ENCODE results near the gene CBLIF.

CBLIF gene

GRCh38 chr11:59801160-59801706 is 44.1 kb downstream of the CBLIF start:
- no peak overlapping the region for H3K4me3 ChIP-seq (ENCODE audit: low read length)
- DNase-seq (ENCODE audit: low read depth): peak; percentile 52
- TF ChIP-seq, protein P1, sequence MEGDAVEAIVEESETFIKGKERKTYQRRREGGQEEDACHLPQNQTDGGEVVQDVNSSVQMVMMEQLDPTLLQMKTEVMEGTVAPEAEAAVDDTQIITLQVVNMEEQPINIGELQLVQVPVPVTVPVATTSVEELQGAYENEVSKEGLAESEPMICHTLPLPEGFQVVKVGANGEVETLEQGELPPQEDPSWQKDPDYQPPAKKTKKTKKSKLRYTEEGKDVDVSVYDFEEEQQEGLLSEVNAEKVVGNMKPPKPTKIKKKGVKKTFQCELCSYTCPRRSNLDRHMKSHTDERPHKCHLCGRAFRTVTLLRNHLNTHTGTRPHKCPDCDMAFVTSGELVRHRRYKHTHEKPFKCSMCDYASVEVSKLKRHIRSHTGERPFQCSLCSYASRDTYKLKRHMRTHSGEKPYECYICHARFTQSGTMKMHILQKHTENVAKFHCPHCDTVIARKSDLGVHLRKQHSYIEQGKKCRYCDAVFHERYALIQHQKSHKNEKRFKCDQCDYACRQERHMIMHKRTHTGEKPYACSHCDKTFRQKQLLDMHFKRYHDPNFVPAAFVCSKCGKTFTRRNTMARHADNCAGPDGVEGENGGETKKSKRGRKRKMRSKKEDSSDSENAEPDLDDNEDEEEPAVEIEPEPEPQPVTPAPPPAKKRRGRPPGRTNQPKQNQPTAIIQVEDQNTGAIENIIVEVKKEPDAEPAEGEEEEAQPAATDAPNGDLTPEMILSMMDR (IDR thresholded peaks at IDR 0.05; ENCODE audit: insufficient read depth, low read depth, low read length, missing control alignments): no peak

DNA sequence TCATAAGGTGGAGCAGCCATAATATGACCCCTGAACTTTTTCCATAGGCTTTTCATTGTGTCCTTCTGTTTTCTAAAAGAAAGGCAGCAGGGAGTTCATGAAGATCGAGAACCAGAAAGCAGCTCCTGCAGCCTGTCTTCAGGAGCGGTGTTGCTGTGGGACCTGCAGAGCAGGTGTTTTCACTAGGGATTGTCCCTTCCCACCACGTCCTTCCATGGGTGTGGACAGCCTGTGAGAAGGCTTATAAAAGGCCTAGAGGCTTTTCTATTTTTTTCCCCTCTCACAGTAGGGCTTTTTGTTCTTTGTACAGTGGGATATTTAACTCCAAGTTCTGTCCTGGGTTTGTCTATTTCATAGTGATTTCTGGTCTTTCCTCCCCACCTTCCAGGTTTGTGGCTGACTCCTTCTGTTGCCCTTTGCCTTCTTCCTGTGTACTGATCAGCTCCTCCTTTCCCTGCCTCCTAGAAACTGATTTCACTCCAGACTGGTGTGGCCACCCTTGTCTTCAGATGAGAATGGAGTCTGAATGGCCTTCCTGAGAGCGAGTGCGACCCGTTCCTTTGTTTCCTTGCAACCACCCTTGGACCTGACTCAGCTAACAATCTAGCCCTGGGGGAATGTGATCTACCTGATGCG is 44.8 kb downstream of the CBLIF start:
- no peak overlapping the region for H3K4me3 ChIP-seq (ENCODE audit: low read length)
- TF ChIP-seq, protein P1 (IDR thresholded peaks at IDR 0.05; ENCODE audit: insufficient read depth, low read depth, low read length, missing control alignments): no peak
- DNase-seq (ENCODE audit: low read depth): peak; percentile 20

DNA sequence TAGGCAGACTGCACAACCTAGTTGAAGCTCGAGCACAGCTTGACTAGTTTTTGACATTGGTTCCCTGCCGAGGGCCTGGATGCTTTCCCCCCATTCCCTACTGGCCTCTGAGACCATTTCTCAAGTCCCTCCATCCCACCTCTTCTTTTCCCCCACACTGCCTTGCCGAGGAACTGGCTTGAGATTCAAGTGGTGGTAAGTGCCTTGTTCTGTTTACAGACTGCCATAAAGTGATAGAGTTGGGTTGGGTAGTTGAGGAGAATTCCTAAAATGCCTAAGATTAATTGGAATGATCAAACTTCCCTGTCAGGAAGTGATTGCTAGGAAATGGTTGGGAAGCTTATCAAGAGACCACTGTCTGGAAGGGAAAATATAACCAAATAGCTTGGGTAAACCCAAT is 50.9 kb downstream of the CBLIF start:
- DNase-seq (ENCODE audit: low read depth): no peak
- TF ChIP-seq, protein P1 (IDR thresholded peaks at IDR 0.05; ENCODE audit: insufficient read depth, low read depth, low read length, missing control alignments): no peak
- no peak overlapping the region for H3K4me3 ChIP-seq (ENCODE audit: low read length)

- no peak overlapping the region for H3K4me3 ChIP-seq (ENCODE audit: low read length)
- DNase-seq (ENCODE audit: low read depth): no peak
- TF ChIP-seq, protein P1 (IDR thresholded peaks at IDR 0.05; ENCODE audit: insufficient read depth, low read depth, low read length, missing control alignments): no peak
Measured at GRCh38 chr11:59792507-59792906, 52.8 kb downstream of the CBLIF start.

DNA sequence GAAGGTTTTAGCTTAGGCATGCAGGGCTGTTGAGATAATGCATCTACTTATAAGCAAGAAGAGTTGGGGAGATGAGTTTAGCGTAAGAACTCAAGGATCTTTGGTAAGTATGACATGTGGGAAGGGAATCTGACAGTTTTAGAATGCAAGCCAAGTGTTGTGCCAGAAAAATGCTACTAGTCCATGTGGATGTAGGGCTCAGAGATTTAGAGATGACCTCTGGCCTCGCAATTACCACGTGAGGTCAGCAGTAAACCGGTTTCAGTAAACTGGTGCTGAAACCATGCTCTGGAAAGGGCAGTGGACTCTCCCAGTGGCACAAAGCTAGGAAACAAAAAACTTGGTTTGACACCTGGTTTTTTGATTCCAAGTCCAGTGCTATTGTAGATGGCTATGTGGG is 53.7 kb downstream of the CBLIF start:
- no peak overlapping the region for H3K4me3 ChIP-seq (ENCODE audit: low read length)
- no peak for DNase-seq (ENCODE audit: low read depth)
- TF ChIP-seq, protein P1 (IDR thresholded peaks at IDR 0.05; ENCODE audit: insufficient read depth, low read depth, low read length, missing control alignments): no peak

DNA sequence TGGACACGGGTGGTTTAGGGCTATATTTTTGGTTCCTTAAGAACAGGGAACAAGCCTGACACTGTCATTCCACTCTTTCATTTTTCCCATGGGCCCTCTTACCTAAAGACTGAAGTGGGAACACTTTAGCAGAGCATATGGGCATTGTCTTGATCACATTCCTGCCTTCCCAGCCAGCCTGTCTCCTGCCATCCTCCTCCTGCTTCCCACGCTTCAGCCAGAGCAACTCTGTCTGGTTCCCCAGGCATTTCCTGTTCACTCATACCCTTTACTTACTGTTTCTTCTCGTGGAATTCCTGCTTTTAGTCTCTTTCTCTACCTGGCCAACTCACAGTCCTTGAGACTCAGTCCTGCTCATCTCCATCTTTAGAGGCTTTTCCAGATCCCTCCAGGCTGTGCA is 57.5 kb downstream of the CBLIF start:
- DNase-seq (ENCODE audit: low read depth): peak; percentile 86

More for the DNA sequence above, 57.5 kb downstream of the CBLIF start:
- TF ChIP-seq, protein P1 (IDR thresholded peaks at IDR 0.05; ENCODE audit: insufficient read depth, low read depth, low read length, missing control alignments): no peak
- H3K4me3 ChIP-seq (ENCODE audit: low read length): no peak overlapping the region

All from epithelial cell of esophagus (primary cell).